Measurements from ENCODE around the gene TAC3. TPM values are rescaled to one million over a fixed set of nuclear protein-coding genes. Genes with fewer than 3 reads are reported as not detected.

The TAC3 gene
- total RNA-seq: not detected in 2 replicates

GRCh38 chr12:57016348-57016747 is at the start of gene TAC3:
TAC3 (minus strand) TSS chr12:57016529; CDS start chr12:57015797, 732 bp downstream.

GRCh38 chr12:57049890-57050289 is 33.6 kb upstream of the TAC3 start, which contains the start of gene MYO1A:
MYO1A (minus strand) TSS chr12:57050129; CDS start chr12:57048323, 1,806 bp downstream.

GRCh38 chr12:57005980-57006808 is 10.1 kb downstream of the TAC3 start, which contains the start of gene ZBTB39:
ZBTB39 (minus strand) TSS chr12:57006546; CDS start chr12:57004917, 1,629 bp downstream.

Other genes starting within 250 kb of the TAC3 start
- not detected in 2 replicates for gene SDR9C7, start 82.1 kb downstream of the TAC3 start, total RNA-seq
- under 0.01 and 0.19 TPM in 2 replicates for gene RDH16, start 58.9 kb downstream of the TAC3 start, total RNA-seq
- gene ZBTB39, start 10.0 kb downstream of the TAC3 start, total RNA-seq: 4.0 and 10.8 TPM in 2 replicates
- gene MYO1A, start 33.6 kb upstream of the TAC3 start, total RNA-seq: 0.06 TPM in 1 of 2 replicates, not detected in the other
- gene NEMP1, start 62.3 kb upstream of the TAC3 start, total RNA-seq: 6.5 and 12.8 TPM in 2 replicates
- 11.7 and 15.3 TPM in 2 replicates for gene NAB2, start 72.6 kb upstream of the TAC3 start, total RNA-seq
- 49.7 and 63.9 TPM in 2 replicates for gene STAT6, start 94.8 kb upstream of the TAC3 start, total RNA-seq
- 3.2 and 4.6 TPM in 2 replicates for gene LRP1, start 112.0 kb upstream of the TAC3 start, total RNA-seq
- gene LRP1-AS, start 131.1 kb upstream of the TAC3 start, total RNA-seq: not detected in 2 replicates
- gene NXPH4, start 200.3 kb upstream of the TAC3 start, total RNA-seq: under 0.01 TPM in 1 of 2 replicates, not detected in the other
- gene SHMT2, start 213.2 kb upstream of the TAC3 start, total RNA-seq: 119 and 184 TPM in 2 replicates
- gene STAC3, start 234.7 kb upstream of the TAC3 start, total RNA-seq: 0.16 TPM in 1 of 2 replicates, not detected in the other